Muscle layer of colon (tissue), 2 donors: ENCODE results near the gene HOXB2.

Experiments used
- H3K27ac ChIP-seq: one replicate; pipeline ENCODE4 v1.7.0; 2013; ENCODE audit warnings: low read depth, mild to moderate bottlenecking, low read length, moderate library complexity
- H3K27me3 ChIP-seq, 2 donors: one replicate each; pipeline ENCODE4 v1.7.0; 2013; ENCODE audit warnings: low read length in 2 of 2, mild to moderate bottlenecking in 2 of 2; ENCODE audit not compliant: insufficient read depth in 2 of 2, control insufficient read depth in 1 of 2
- H3K36me3 ChIP-seq: one replicate; pipeline ENCODE4 v1.7.0; 2013; ENCODE audit warnings: mild to moderate bottlenecking, low read length; ENCODE audit not compliant: insufficient read depth
- H3K4me1 ChIP-seq: one replicate; pipeline ENCODE4 v1.7.0; 2013; ENCODE audit warnings: mild to moderate bottlenecking, low read length; ENCODE audit not compliant: insufficient read depth
- H3K4me3 ChIP-seq, 2 donors: one replicate each; pipeline ENCODE4 v1.7.0; 2013; ENCODE audit warnings: low read length in 2 of 2, low read depth in 1 of 2, mild to moderate bottlenecking in 1 of 2, moderate library complexity in 1 of 2
- H3K9ac ChIP-seq: one replicate; pipeline ENCODE4 v1.7.0; 2013; ENCODE audit warnings: low read length
- H3K9me3 ChIP-seq: one replicate; pipeline ENCODE4 v1.7.0; 2013; ENCODE audit warnings: mild to moderate bottlenecking, low read length
- donor health status: abdominal sarcoma.
- donor health status: Adenocarcinoma of cecum.

HOXB2 gene

DNA sequence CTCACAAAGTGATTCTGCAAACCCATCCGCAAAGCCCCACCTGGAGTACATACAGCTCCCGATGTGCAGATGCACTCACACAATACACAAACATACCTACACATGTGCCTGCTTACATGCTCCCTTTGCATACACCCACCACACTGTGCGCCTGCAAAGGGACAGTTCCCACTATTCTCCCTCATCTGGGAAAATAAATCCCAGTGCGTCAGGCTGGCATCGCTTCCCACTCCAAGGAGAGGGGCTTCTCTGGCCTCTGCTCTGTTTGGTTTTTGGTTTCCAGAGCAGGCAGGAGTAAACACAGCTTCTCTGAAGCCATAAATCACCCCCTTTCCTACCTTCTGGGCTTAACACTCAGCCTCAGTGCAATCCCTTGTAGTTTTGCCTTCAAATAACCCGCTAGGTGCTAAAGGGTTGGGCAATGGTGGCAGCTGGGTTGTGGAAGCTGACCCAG is 18.5 kb upstream of the HOXB2 start:
- peaks cover 91% of the 10 kb centered on the region for H3K4me1 ChIP-seq
- H3K9ac ChIP-seq = peak overlapping the region; percentile 19

GRCh38 chr17:48562934-48563333 is 18.0 kb upstream of the HOXB2 start:
- H3K9ac ChIP-seq = no peak overlapping the region
- H3K4me1 ChIP-seq = peaks cover 94% of the 10 kb centered on the region
- peak overlapping the region in 1 of 2 donors; percentile 37 for H3K4me3 ChIP-seq
- no peaks in the 10 kb centered on the region for H3K9me3 ChIP-seq
- peak overlapping the region; percentile 83 for H3K27ac ChIP-seq
- peaks cover 6% of the 10 kb centered on the region for H3K36me3 ChIP-seq
- no peaks in the 10 kb centered on the region for H3K27me3 ChIP-seq

More for the DNA sequence above, 18.5 kb upstream of the HOXB2 start:
- Histone ChIP-seq H3K9me3 (no peaks in the 10 kb centered on the region), H3K4me3 (peak overlapping the region; percentile 37 to 51), H3K36me3 (peaks cover 6% of the 10 kb centered on the region), H3K27ac (peak overlapping the region; percentile 57), H3K27me3 (no peaks in the 10 kb centered on the region)

- Histone ChIP-seq H3K36me3 (peaks cover 6% of the 10 kb centered on the region), H3K4me3 (no peak overlapping the region), H3K9ac (no peak overlapping the region), H3K27ac (peak overlapping the region; percentile 83), H3K27me3 (no peaks in the 10 kb centered on the region), H3K4me1 (peaks cover 94% of the 10 kb centered on the region), H3K9me3 (no peaks in the 10 kb centered on the region)
These were observed 17.2 kb upstream of the HOXB2 start for GRCh38 chr17:48561884-48562810.

GRCh38 chr17:48559840-48560817 is 15.2 kb upstream of the HOXB2 start:
- peak overlapping the region; percentile 59 for H3K9ac ChIP-seq

GRCh38 chr17:48559122-48559839 is 14.4 kb upstream of the HOXB2 start:
- H3K4me3 ChIP-seq = peak overlapping the region; percentile 11 to 49
- H3K9me3 ChIP-seq = no peaks in the 10 kb centered on the region
- peaks cover 82% of the 10 kb centered on the region for H3K4me1 ChIP-seq
- H3K9ac ChIP-seq = peak overlapping the region; percentile 59
- no peaks in the 10 kb centered on the region for H3K27me3 ChIP-seq
- H3K27ac ChIP-seq = peak overlapping the region; percentile 89
- H3K36me3 ChIP-seq = no peaks in the 10 kb centered on the region

More at GRCh38 chr17:48559840-48560817, 15.2 kb upstream of the HOXB2 start:
- peak overlapping the region; percentile 89 for H3K27ac ChIP-seq
- no peaks in the 10 kb centered on the region for H3K36me3 ChIP-seq
- H3K4me3 ChIP-seq = peak overlapping the region in 1 of 2 donors; percentile 49
- no peaks in the 10 kb centered on the region for H3K27me3 ChIP-seq
- H3K4me1 ChIP-seq = peaks cover 88% of the 10 kb centered on the region
- H3K9me3 ChIP-seq = no peaks in the 10 kb centered on the region

GRCh38 chr17:48558831-48559121 is 13.9 kb upstream of the HOXB2 start:
- Histone ChIP-seq H3K27me3 (no peaks in the 10 kb centered on the region), H3K4me3 (peak overlapping the region in 1 of 2 donors; percentile 11), H3K4me1 (peaks cover 83% of the 10 kb centered on the region), H3K9ac (peak overlapping the region; percentile 59), H3K27ac (peak overlapping the region; percentile 89), H3K36me3 (no peaks in the 10 kb centered on the region), H3K9me3 (no peaks in the 10 kb centered on the region)

DNA sequence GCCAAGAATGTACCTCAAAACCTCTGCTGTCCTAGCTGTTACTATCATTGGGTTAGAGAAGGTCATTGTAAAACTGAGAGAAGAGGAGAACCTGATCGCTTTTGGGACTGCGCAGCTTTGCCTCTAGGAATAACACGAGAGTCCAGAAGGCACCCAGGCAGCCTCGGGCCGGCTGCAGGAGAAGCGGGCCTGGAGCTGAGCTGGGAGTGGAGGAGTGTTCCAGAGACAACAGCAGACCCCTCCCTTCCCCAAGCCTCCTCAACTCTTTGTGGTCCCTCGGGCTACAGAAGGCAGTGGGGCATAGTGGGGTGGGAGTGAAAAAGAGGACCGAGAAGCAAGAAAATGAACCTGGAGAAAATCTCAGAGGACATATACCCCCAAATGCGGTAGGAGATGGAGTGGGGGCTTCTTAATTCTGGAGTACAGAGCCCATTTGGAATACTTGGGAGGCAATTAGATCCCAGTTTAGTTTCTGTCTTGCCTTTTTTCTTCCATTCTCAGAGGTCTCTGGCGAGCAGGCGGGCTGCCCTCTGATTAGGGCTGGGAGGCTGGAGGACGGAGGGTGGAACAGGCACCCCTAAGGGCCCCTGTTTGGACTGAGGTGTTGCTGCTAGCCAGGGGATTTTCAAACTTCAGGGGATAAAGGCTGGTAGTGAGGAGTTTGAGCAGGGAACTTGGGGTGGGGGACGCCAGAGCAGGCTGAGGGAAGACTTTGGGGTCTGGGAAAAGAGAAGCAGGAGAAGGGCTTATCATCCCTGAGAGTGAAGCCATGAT is 13.3 kb upstream of the HOXB2 start:
- Histone ChIP-seq H3K9me3 (no peaks in the 10 kb centered on the region), H3K4me1 (peaks cover 83% of the 10 kb centered on the region), H3K9ac (peak overlapping the region; percentile 59), H3K36me3 (no peaks in the 10 kb centered on the region), H3K27me3 (no peaks in the 10 kb centered on the region), H3K4me3 (peak overlapping the region in 1 of 2 donors; percentile 11), H3K27ac (peak overlapping the region; percentile 89)

DNA sequence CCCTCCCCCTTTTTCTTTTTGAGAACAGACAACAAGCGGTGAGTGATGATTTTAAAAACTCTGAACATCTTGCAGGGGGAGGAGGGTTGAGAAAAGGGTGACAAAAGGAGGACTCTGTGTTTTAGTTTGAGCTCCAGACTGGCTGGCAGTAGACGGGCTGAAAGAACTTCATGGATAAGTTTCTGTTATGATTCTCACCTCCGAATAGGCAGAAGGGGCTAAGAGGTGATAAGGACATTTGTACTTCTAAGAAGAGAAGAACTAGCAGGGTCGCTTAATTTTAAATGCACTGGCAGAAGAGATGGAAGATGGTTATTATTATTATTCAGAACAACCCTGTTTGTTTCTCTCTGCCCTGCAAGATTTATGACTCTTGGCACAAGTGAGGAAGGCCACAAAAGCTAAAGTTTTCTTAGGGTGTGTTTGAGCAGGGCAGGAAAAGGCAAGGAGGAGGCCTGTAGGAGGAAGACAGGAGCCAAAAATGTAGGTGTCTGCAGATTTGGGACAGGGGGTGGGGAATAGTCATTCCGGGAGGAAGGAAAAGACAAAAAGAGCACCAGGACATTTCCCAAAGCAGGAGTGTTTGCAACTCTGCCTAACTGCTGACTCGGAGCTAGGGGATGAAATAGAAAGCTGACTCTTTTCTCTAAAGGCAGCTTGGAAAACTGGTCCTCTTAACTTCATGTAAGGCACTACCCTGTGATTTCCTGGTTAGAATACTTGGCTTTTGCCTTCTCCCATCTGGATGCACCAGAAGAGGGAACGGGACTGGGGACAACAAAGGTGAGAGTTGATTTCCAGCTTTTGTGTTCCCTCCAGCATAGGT is 11.9 kb upstream of the HOXB2 start:
- H3K4me1 ChIP-seq = peaks cover 82% of the 10 kb centered on the region
- H3K36me3 ChIP-seq = no peaks in the 10 kb centered on the region
- peak overlapping the region; percentile 59 for H3K9ac ChIP-seq
- peak overlapping the region in 1 of 2 donors; percentile 21 for H3K4me3 ChIP-seq
- H3K27ac ChIP-seq = peak overlapping the region; percentile 89
- H3K9me3 ChIP-seq = no peaks in the 10 kb centered on the region
- no peaks in the 10 kb centered on the region for H3K27me3 ChIP-seq

DNA sequence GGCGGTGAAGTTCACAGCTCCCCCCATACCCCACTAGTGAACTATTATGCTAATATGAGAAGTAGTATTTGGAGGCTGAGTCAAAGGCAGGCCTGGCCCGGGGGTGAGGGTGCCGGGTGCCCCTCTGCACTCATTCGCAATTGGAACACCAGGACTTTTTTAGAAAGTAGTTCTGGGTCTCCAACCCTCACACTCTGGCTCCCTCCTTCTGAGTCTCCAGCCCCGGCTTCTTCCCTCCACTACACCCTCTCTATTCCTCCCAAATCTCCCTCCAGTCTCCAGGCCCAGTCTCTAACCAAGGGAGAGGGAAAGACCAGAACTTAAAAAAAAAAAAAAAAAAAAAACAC is 11.3 kb upstream of the HOXB2 start:
- H3K9ac ChIP-seq = peak overlapping the region; percentile 50

More for the DNA sequence above, 11.3 kb upstream of the HOXB2 start:
- peaks cover 80% of the 10 kb centered on the region for H3K4me1 ChIP-seq
- H3K27me3 ChIP-seq = no peaks in the 10 kb centered on the region
- no peaks in the 10 kb centered on the region for H3K9me3 ChIP-seq
- peak overlapping the region; percentile 89 for H3K27ac ChIP-seq
- peak overlapping the region; percentile 11 to 35 for H3K4me3 ChIP-seq
- no peaks in the 10 kb centered on the region for H3K36me3 ChIP-seq
